Measurements from ENCODE around the gene RPL35. TPM values are rescaled to one million over a fixed set of nuclear protein-coding genes. Genes with fewer than 3 reads are reported as not detected.

Gene RPL35
- total and polyA plus RNA-seq, 2 donors (not counting 1 experiment from before 2014, with no cell fraction given), result 1,593 to 1,957 TPM

DNA sequence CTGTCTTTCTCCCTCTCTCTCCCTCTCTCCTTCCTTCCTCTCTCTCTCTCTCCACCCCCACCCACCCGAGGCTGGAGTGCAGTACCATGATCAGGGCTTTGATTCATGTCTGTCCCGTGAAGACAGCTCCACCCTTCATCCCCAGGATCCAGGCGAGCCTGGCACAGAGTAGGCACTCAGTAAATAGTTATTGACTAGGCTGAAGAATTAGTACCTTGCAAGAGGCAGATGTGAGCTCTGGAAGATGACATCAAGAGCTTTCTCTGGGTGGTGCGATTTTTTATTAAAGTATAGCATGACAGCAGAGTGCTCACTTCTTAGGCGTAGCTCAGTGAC is 32.5 kb downstream of the RPL35 start:
- TF ChIP-seq EZH2 (IDR thresholded peaks at IDR 0.05; ENCODE audit: low read length, missing control alignments), result no peak
- TF ChIP-seq, protein P1, sequence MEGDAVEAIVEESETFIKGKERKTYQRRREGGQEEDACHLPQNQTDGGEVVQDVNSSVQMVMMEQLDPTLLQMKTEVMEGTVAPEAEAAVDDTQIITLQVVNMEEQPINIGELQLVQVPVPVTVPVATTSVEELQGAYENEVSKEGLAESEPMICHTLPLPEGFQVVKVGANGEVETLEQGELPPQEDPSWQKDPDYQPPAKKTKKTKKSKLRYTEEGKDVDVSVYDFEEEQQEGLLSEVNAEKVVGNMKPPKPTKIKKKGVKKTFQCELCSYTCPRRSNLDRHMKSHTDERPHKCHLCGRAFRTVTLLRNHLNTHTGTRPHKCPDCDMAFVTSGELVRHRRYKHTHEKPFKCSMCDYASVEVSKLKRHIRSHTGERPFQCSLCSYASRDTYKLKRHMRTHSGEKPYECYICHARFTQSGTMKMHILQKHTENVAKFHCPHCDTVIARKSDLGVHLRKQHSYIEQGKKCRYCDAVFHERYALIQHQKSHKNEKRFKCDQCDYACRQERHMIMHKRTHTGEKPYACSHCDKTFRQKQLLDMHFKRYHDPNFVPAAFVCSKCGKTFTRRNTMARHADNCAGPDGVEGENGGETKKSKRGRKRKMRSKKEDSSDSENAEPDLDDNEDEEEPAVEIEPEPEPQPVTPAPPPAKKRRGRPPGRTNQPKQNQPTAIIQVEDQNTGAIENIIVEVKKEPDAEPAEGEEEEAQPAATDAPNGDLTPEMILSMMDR (conservative IDR thresholded peaks at IDR 0.05 in 1 of 2, IDR thresholded peaks at IDR 0.05 in 1 of 2; ENCODE audit: low read depth in 1 of 2, low read length in 2 of 2), result no peak
- Histone ChIP-seq H4K20me1 (ENCODE audit: control insufficient read depth, extremely low read depth, insufficient read depth, low read length) (no peaks in the 10 kb centered on the region), H3K9me3 (ENCODE audit: control insufficient read depth, insufficient read depth, low read depth, low read length) (no peaks in the 10 kb centered on the region), H3K27ac (ENCODE audit: insufficient read depth, low read length) (no peak overlapping the region), H3K36me3 (ENCODE audit: control insufficient read depth, insufficient read depth, low read length) (no peaks in the 10 kb centered on the region), H2AFZ (ENCODE audit: low read length) (no peak overlapping the region), H3K4me3 (replicated peaks in 1 of 4; ENCODE audit: control extremely low read depth in 1 of 4, insufficient read depth in 1 of 4, low read depth in 3 of 4, low read length in 4 of 4) (no peak overlapping the region), H3K79me2 (ENCODE audit: control insufficient read depth, insufficient read depth, low read length) (no peaks in the 10 kb centered on the region), H3K9ac (ENCODE audit: insufficient read depth, low read length) (no peak overlapping the region), H3K27me3 (ENCODE audit: control insufficient read depth, insufficient read depth, low read length) (no peaks in the 10 kb centered on the region), H3K4me1 (ENCODE audit: control insufficient read depth, extremely low read depth, insufficient read depth, low read length) (peaks cover 10% of the 10 kb centered on the region), H3K4me2 (ENCODE audit: extremely low read depth, insufficient read depth, low read length) (no peak overlapping the region)
- no peak for DNase-seq (ENCODE audit: low read depth in 2 of 2)

DNA sequence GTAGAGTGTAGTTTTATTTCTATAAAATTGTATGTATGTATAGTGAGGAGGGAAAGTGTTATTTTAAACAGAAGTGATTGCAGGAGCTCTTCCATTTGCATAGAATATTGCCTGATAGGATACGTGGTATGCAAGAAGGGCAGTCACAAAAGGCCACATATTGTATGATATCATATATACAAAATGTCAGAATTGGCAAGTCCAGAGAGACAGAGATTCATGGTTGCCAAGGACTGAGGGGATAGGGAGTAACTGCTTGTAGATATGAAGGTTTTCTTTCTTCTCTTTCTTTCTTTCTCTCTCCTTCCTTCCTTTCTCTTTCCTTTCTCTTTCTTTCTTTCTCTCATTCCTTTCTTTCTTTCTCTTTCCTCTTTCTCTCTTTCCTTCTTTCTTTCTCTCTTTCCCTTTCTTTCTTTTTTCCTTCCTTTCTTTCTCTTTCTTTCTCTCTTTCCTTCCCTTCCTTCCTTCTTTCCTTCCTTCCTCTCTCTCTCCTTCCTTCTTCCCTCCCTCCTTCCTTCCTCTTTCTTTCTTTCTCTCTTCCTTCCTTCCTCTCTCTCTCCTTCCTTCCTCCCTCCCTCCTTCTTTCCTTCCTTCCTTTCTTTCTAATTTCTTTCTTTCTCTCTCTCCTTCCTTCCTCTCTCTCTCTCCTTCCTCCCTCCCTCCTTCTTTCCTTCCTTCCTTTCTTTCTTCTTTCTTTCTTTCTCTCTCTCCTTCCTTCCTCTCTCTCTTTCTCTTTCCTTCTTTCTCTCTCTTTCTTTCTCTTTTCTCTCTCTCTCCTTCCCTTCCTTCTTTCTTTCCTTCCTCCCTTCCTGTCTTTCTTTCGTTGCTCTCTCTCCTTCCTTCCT is 33.0 kb downstream of the RPL35 start:
- H3K4me2 ChIP-seq (ENCODE audit: extremely low read depth, insufficient read depth, low read length), result no peak overlapping the region
- peaks cover 9% of the 10 kb centered on the region for H3K4me1 ChIP-seq (ENCODE audit: control insufficient read depth, extremely low read depth, insufficient read depth, low read length)
- H3K27me3 ChIP-seq (ENCODE audit: control insufficient read depth, insufficient read depth, low read length), result no peaks in the 10 kb centered on the region
- DNase-seq (ENCODE audit: low read depth in 2 of 2), result no peak
- no peak overlapping the region for H3K4me3 ChIP-seq (replicated peaks in 1 of 4; ENCODE audit: control extremely low read depth in 1 of 4, insufficient read depth in 1 of 4, low read depth in 3 of 4, low read length in 4 of 4)
- no peak overlapping the region for H3K27ac ChIP-seq (ENCODE audit: insufficient read depth, low read length)
- H2AFZ ChIP-seq (ENCODE audit: low read length), result no peak overlapping the region
- no peak overlapping the region for H3K9ac ChIP-seq (ENCODE audit: insufficient read depth, low read length)
- H4K20me1 ChIP-seq (ENCODE audit: control insufficient read depth, extremely low read depth, insufficient read depth, low read length), result no peaks in the 10 kb centered on the region
- no peaks in the 10 kb centered on the region for H3K79me2 ChIP-seq (ENCODE audit: control insufficient read depth, insufficient read depth, low read length)
- no peaks in the 10 kb centered on the region for H3K36me3 ChIP-seq (ENCODE audit: control insufficient read depth, insufficient read depth, low read length)
- TF ChIP-seq, protein P1 (conservative IDR thresholded peaks at IDR 0.05 in 1 of 2, IDR thresholded peaks at IDR 0.05 in 1 of 2; ENCODE audit: low read depth in 1 of 2, low read length in 2 of 2), result no peak
- no peak for TF ChIP-seq EZH2 (IDR thresholded peaks at IDR 0.05; ENCODE audit: low read length, missing control alignments)
- no peaks in the 10 kb centered on the region for H3K9me3 ChIP-seq (ENCODE audit: control insufficient read depth, insufficient read depth, low read depth, low read length)

DNA sequence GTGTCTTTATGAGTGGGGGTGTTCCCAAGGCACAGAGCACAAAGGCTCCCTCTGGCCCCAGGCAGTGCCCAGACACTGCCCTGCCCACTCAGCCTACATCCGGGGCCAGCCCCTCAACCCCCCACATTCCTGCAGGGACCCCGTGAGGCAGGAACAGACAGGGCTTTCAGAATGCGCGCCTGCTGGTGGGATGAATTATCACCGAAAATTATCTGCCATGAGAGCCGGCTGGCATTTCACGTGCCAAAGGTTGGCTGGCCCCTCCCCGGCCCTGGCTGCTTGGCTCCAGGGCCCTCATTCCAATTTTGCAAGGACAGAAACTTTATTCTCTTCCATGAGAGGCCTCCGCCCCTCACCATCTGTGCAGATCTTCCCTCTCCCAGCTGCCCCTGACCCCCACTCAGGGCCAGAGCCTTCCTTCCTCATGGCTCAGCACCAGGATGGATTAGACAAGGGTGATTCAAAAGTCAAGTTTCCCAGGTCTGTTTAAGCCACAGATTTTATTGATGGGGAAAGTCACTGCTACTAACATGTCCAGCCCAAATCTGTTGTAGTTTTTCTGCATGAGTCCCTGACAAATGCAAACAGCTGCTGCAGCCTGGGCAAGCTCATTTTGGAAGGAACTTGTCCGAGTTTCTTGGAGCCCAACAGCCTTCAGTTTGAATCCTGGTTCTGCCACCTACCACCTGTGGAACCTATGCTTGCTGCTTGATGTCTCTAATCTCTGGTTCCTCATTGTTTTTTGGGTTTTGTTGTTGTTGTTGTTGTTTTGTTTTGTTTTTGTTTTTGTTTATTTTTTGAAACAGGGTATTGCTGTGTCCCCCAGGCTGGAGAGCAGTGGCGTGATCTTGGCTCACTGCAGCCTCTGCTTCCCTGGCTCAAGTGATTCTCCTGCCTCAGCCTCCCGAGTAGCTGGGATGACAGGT is 40.8 kb downstream of the RPL35 start:
- no peak overlapping the region for H3K4me3 ChIP-seq (replicated peaks in 1 of 4; ENCODE audit: control extremely low read depth in 1 of 4, insufficient read depth in 1 of 4, low read depth in 3 of 4, low read length in 4 of 4)
- H3K9ac ChIP-seq (ENCODE audit: insufficient read depth, low read length), result no peak overlapping the region
- no peak overlapping the region for H2AFZ ChIP-seq (ENCODE audit: low read length)
- H3K36me3 ChIP-seq (ENCODE audit: control insufficient read depth, insufficient read depth, low read length), result no peaks in the 10 kb centered on the region
- TF ChIP-seq, protein P1 (conservative IDR thresholded peaks at IDR 0.05 in 1 of 2, IDR thresholded peaks at IDR 0.05 in 1 of 2; ENCODE audit: low read depth in 1 of 2, low read length in 2 of 2), result no peak
- TF ChIP-seq EZH2 (IDR thresholded peaks at IDR 0.05; ENCODE audit: low read length, missing control alignments), result no peak
- no peaks in the 10 kb centered on the region for H3K79me2 ChIP-seq (ENCODE audit: control insufficient read depth, insufficient read depth, low read length)
- H3K27me3 ChIP-seq (ENCODE audit: control insufficient read depth, insufficient read depth, low read length), result no peaks in the 10 kb centered on the region
- DNase-seq (ENCODE audit: low read depth in 2 of 2), result peak in 1 of 2 donors; percentile 53
- H3K27ac ChIP-seq (ENCODE audit: insufficient read depth, low read length), result no peak overlapping the region
- no peaks in the 10 kb centered on the region for H4K20me1 ChIP-seq (ENCODE audit: control insufficient read depth, extremely low read depth, insufficient read depth, low read length)
- no peaks in the 10 kb centered on the region for H3K9me3 ChIP-seq (ENCODE audit: control insufficient read depth, insufficient read depth, low read depth, low read length)
- peaks cover 2% of the 10 kb centered on the region for H3K4me1 ChIP-seq (ENCODE audit: control insufficient read depth, extremely low read depth, insufficient read depth, low read length)
- no peak overlapping the region for H3K4me2 ChIP-seq (ENCODE audit: extremely low read depth, insufficient read depth, low read length)
